GM12878 (cell line): ENCODE results near the gene MPEG1. TPM values are rescaled to one million over a fixed set of nuclear protein-coding genes. Genes with fewer than 3 reads are reported as not detected.
A peak's percentile ranks its signal among the peaks of the same experiment; 100 is the strongest.

Source experiments
- BACH1 ChIP-seq: fragments of 450-650 bp; IDR thresholded peaks from 2 replicates; pipeline ENCODE4 v1.6.1; 2017; ENCODE audit warnings: mild to moderate bottlenecking, borderline replicate concordance
- BRCA1 ChIP-seq: IDR thresholded peaks from 2 replicates; pipeline ENCODE4 v1.6.1; 2011; ENCODE audit warnings: low read depth, low read length, improper control_type of control experiment
- CEBPZ ChIP-seq: fragments of 150-350 bp; IDR thresholded peaks from 2 replicates; pipeline ENCODE4 v1.6.1; 2016; ENCODE audit warnings: low read depth, low read length
- EGR1 ChIP-seq, 2 experiments: IDR thresholded peaks; 1 replicate in 1 of 2; 2 replicates in 1 of 2; pipeline ENCODE4 v1.6.1; 2011 to 2012; ENCODE audit warnings: low read depth in 2 of 2, low read length in 2 of 2, borderline replicate concordance in 1 of 2, mild to moderate bottlenecking in 1 of 2, moderate library complexity in 1 of 2
- EZH2 ChIP-seq: IDR thresholded peaks from 2 replicates; pipeline ENCODE4 v1.6.1; 2012; ENCODE audit warnings: low read depth, mild to moderate bottlenecking, control low read depth, inconsistent platforms, low read length, borderline replicate concordance; ENCODE audit not compliant: control insufficient read depth
- FOS ChIP-seq: IDR thresholded peaks from 3 replicates; pipeline ENCODE4 v1.6.1; 2011; ENCODE audit warnings: borderline replicate concordance; ENCODE audit not compliant: insufficient read length; ENCODE audit errors: extremely low read depth
- JUNB ChIP-seq: IDR thresholded peaks from 2 replicates; pipeline ENCODE4 v1.6.1; 2016; ENCODE audit warnings: antibody characterized with exemption, mild to moderate bottlenecking
- KLF5 ChIP-seq: fragments of 450-650 bp; IDR thresholded peaks from 2 replicates; pipeline ENCODE4 v1.6.1; 2014; ENCODE audit warnings: mild to moderate bottlenecking; ENCODE audit not compliant: partially characterized antibody
- MEF2A ChIP-seq: IDR thresholded peaks from 2 replicates; pipeline ENCODE4 v1.6.1; 2011; ENCODE audit warnings: low read depth, mild to moderate bottlenecking, low read length, moderate library complexity; ENCODE audit not compliant: insufficient read depth
- MTA3 ChIP-seq: IDR thresholded peaks from 2 replicates; pipeline ENCODE4 v1.6.1; 2012; ENCODE audit warnings: low read length, inconsistent platforms, borderline replicate concordance
- NFIC ChIP-seq: IDR thresholded peaks from 2 replicates; pipeline ENCODE4 v1.6.1; 2012; ENCODE audit warnings: low read depth, mild to moderate bottlenecking, inconsistent platforms, low read length, moderate library complexity
- NFYA ChIP-seq: IDR thresholded peaks from 2 replicates; pipeline ENCODE4 v1.6.1; 2011; ENCODE audit warnings: low read depth, mild to moderate bottlenecking, low read length, improper control_type of control experiment, borderline replicate concordance
- NFYB ChIP-seq: IDR thresholded peaks from 2 replicates; pipeline ENCODE4 v1.6.1; 2011; ENCODE audit warnings: low read depth, mild to moderate bottlenecking, low read length, improper control_type of control experiment, moderate library complexity; ENCODE audit not compliant: insufficient read depth
- NR2F1 ChIP-seq: fragments of 450-650 bp; conservative IDR thresholded peaks from 2 replicates; pipeline ENCODE4 v1.6.1; 2017; ENCODE audit warnings: mild to moderate bottlenecking
- PBX3 ChIP-seq: IDR thresholded peaks from 2 replicates; pipeline ENCODE4 v1.6.1; 2011; ENCODE audit warnings: mild to moderate bottlenecking, low read depth, low read length, moderate library complexity; ENCODE audit not compliant: insufficient replicate concordance
- RAD21 ChIP-seq: IDR thresholded peaks from 2 replicates; pipeline ENCODE4 v1.6.1; 2011; ENCODE audit warnings: mild to moderate bottlenecking, low read depth, low read length, moderate library complexity; ENCODE audit not compliant: insufficient read depth
- TCF3 ChIP-seq: IDR thresholded peaks from 2 replicates; pipeline ENCODE4 v1.6.1; 2012; ENCODE audit warnings: low read depth, mild to moderate bottlenecking, low read length, borderline replicate concordance; ENCODE audit not compliant: insufficient read depth
- ZNF217 ChIP-seq: fragments of 450-650 bp; IDR thresholded peaks from 2 replicates; pipeline ENCODE4 v1.6.1; 2017; ENCODE audit warnings: antibody characterized with exemption, mild to moderate bottlenecking
- polyA plus RNA-seq, 11 experiments: library from polyadenylated mRNA; depleted of rRNA in 4 of 11; unstranded in 6 of 11; stranded (reverse) in 5 of 11; fragments of >200 nt; fragmentation: Nextera tagmentation in 4 of 11; fragmentation: Illumina TruSeq in 1 of 11; extraction: Ambion mirVana in 4 of 11; extraction: Trizol in 1 of 11; gene quantifications; 1 replicate in 1 of 11; 2 replicates in 10 of 11; pipeline versions ENCODE4 v1.2.1 to v1.2.3, GENCODE V29; 2011 to 2016; ENCODE audit warnings: inconsistent platforms in 2 of 11, missing spikeins in 2 of 11, low read depth in 1 of 11
- total RNA-seq, 4 experiments: library from RNA; depleted of rRNA in 3 of 4; stranded (reverse); fragments of >200 nt in 3 of 4; fragmentation: Illumina TruSeq in 1 of 4; extraction: Trizol in 1 of 4; gene quantifications; 2 replicates each; pipeline versions ENCODE4 v1.2.1 to v1.2.3, GENCODE V29; 2013 to 2021
- TF ChIP-seq, protein P1 (sequence below): fragments of 450-650 bp; IDR thresholded peaks from 2 replicates; pipeline ENCODE4 v1.6.1; 2017; ENCODE audit warnings: antibody characterized with exemption, mild to moderate bottlenecking, moderate library complexity
- TF ChIP-seq, protein P2 (sequence below): IDR thresholded peaks from 2 replicates; pipeline ENCODE4 v1.6.1; 2012; ENCODE audit warnings: low read depth, low read length, improper control_type of control experiment

MPEG1 gene
- total and polyA plus RNA-seq, 10 of the 15 experiments (the other 5 are each of a cell fraction or from before 2014, with no cell fraction given) = 1.3 to 15.6 (median 11.7) TPM; not detected in 1

DNA sequence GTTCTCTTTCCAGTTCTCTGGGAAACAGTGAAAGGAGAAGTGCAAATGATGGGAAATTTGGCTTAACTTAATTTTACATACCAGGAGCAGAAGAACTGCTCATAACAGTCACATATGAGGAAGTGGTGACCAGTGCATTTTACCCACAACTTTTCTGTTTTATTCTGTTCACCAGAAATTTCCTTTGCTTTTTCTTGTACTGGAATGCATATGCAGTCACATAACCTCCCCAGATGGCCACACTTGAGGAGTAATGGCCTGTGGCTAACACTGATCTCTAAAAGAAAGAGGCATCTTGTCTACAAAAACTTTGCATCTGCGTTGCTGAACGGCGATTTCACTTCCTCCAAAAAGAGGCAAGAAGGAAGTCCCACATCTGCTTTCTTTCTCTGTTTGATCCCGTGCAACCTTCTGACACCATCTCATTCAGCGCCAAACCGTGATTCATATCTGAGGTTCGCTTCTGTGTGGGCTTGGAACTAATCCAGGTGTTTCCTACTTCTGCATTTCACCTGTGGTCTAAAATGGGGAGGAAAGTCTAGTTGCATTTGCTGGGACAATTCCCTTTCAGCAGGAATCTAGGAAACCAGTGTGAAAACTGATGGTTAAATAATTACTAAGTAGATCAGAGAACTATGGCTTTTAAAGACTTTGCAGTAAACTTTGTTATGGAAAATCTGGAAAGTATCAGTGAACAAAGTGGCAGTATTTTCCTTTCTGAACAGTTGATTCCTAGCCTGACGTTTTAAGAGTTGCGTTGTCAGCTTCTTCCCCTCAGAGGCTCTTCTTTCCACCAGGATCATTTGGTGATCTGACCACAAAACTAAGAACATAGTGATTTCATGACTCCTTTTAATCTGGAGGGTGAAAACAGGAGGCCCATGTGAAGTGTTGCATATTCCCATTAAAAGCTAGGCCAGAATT is 4.2 kb upstream of the MPEG1 start (continued):
- no peak for TF ChIP-seq EZH2
- peak; percentile 83 for TF ChIP-seq KLF5
- no peak for TF ChIP-seq FOS
- peak; percentile 99 for TF ChIP-seq TCF3
- peak; percentile 98 for TF ChIP-seq NR2F1
- TF ChIP-seq CEBPZ = no peak
- peak; percentile 97 for TF ChIP-seq BACH1
- TF ChIP-seq BRCA1 = no peak
- TF ChIP-seq, protein P1, sequence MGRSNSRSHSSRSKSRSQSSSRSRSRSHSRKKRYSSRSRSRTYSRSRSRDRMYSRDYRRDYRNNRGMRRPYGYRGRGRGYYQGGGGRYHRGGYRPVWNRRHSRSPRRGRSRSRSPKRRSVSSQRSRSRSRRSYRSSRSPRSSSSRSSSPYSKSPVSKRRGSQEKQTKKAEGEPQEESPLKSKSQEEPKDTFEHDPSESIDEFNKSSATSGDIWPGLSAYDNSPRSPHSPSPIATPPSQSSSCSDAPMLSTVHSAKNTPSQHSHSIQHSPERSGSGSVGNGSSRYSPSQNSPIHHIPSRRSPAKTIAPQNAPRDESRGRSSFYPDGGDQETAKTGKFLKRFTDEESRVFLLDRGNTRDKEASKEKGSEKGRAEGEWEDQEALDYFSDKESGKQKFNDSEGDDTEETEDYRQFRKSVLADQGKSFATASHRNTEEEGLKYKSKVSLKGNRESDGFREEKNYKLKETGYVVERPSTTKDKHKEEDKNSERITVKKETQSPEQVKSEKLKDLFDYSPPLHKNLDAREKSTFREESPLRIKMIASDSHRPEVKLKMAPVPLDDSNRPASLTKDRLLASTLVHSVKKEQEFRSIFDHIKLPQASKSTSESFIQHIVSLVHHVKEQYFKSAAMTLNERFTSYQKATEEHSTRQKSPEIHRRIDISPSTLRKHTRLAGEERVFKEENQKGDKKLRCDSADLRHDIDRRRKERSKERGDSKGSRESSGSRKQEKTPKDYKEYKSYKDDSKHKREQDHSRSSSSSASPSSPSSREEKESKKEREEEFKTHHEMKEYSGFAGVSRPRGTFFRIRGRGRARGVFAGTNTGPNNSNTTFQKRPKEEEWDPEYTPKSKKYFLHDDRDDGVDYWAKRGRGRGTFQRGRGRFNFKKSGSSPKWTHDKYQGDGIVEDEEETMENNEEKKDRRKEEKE = no peak
- TF ChIP-seq JUNB = peak; percentile 97
- no peak for TF ChIP-seq NFYB
- TF ChIP-seq ZNF217 = peak; percentile 48
- peak; percentile 40 for TF ChIP-seq RAD21
- peak in 1 of 2 experiments; percentile 80; a peak in 2 of 3 replicates for TF ChIP-seq EGR1 (IDR thresholded peaks at IDR 0.05; ENCODE audit: borderline replicate concordance in 1 of 2, low read depth in 2 of 2, low read length in 2 of 2)
- TF ChIP-seq, protein P2, sequence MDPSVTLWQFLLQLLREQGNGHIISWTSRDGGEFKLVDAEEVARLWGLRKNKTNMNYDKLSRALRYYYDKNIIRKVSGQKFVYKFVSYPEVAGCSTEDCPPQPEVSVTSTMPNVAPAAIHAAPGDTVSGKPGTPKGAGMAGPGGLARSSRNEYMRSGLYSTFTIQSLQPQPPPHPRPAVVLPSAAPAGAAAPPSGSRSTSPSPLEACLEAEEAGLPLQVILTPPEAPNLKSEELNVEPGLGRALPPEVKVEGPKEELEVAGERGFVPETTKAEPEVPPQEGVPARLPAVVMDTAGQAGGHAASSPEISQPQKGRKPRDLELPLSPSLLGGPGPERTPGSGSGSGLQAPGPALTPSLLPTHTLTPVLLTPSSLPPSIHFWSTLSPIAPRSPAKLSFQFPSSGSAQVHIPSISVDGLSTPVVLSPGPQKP = peak; percentile 19; the same call in 1 of the 2 replicates
- peak; percentile 98 for TF ChIP-seq MTA3
- TF ChIP-seq NFIC = peak; percentile 100
- TF ChIP-seq MEF2A = peak; percentile 86
- peak; percentile 45 for TF ChIP-seq PBX3
- TF ChIP-seq NFYA = no peak
